ENCODE measurements around the gene NCAN.
"Not testable (repeated sequence)": the region's sequence is repeated elsewhere in the genome, so short reads cannot be mapped to it uniquely, and the experiment has no call there.

Gene NCAN

GRCh38 chr19:19193926-19194325 is 17.8 kb upstream of the NCAN start:
- no peak for DNase-seq

DNA sequence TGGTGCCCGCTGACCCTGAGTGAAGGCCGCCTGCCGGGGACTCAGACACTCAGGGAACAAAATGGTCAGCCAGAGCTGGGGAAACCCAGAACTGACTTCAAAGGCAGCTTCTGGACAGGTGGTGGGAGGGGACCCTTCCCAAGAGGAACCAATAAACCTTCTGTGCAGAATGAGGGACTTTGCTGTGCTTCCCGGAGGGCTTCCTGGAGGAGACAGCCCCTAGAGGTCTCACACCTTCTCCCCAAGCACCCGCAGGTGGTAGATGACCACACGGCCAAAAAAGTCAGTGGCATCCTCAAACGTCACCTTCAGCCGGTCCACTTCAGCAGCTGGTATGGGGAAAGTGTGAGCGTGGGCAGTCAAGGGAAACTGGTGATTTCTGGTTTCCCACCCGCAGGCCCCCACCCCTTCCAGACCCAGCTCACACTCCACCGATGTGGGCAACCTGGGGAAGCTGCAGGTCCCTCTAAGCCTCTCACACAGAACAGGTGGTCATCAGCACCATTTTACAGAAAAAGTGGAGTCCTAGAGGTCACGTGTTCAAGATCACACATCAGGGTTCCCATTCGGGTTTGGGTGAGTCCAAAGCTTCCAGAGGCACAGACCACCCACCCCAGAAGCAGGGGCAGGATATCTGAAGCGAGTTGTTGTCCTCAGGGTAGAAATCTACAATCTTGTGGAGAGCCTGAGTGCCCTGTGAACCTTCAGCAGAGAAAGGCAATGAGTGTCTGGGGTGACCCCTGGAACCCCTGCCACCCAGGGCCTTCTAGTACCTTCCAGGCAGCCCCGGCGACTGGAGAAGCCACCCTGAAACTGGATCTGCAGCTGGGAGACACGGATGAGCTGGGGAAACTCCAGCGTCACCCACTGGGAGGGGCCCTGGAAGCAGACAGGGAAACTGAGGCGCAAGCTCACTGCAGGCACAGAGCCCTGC is 9.8 kb upstream of the NCAN start:
- no peak for DNase-seq

DNA sequence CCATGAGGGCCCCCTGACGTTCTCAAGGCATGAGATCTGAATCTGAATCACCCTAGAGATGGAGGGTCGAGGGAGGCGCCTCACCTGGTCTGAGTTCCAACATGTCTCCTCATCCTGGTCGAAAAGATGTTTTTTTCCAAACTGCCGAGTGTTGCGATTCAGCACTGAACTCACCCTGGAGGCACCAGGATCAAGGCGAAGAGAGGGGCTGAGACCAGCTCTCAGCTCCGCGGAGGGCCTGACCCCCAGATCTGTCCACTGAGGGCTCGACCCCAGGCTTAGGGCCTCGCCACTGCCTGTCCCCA is 9.1 kb upstream of the NCAN start:
- no peak for DNase-seq

DNA sequence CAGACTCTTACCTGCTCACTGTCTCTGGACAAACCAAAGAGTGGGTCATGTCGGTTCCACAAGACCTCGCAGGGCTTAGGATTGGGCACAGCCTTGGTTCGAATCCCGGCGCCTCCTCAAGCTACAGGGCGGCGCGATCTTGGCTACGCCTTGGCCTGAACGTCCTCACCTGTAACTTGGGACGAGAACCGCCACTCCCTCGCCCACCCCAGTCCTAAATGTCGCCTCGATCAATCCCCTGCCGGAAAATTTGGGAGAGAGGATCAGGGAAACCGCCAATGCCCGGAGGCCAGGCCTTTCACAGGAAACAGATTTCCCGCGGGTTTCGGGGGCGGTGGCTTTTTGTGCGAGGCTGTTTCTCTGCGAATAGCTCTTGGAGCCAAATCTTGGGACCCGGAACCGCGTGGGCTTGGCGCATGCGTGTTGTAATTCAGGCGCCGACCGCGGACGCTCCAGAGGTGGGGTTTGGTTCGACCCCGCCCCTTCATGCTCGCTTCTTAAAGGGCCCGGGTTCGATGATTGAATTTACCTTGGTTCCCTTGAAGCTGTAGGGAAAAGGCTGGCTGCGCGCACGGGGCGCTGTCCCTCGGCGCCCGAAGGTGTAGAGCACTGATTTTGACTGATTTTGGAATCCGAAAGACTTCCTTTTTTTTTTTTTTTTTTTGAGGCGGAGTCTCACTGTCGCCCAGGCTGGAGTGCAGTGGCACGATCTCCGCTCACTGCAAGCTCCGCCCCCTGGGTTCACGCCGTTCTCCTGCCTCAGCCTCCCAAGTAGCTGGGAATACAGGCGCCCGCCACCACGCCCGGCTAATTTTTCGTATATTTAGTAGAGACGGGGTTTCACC is 8.5 kb upstream of the NCAN start, which contains the start of gene NR2C2AP:
NR2C2AP (minus strand) TSS at position 403 of the 845 bp plus-strand sequence; CDS start at position 49, 354 bp downstream.
- DNase-seq, result peak; percentile 90

GRCh38 chr19:19204181-19204580 is 7.6 kb upstream of the NCAN start:
- DNase-seq, result no peak

DNA sequence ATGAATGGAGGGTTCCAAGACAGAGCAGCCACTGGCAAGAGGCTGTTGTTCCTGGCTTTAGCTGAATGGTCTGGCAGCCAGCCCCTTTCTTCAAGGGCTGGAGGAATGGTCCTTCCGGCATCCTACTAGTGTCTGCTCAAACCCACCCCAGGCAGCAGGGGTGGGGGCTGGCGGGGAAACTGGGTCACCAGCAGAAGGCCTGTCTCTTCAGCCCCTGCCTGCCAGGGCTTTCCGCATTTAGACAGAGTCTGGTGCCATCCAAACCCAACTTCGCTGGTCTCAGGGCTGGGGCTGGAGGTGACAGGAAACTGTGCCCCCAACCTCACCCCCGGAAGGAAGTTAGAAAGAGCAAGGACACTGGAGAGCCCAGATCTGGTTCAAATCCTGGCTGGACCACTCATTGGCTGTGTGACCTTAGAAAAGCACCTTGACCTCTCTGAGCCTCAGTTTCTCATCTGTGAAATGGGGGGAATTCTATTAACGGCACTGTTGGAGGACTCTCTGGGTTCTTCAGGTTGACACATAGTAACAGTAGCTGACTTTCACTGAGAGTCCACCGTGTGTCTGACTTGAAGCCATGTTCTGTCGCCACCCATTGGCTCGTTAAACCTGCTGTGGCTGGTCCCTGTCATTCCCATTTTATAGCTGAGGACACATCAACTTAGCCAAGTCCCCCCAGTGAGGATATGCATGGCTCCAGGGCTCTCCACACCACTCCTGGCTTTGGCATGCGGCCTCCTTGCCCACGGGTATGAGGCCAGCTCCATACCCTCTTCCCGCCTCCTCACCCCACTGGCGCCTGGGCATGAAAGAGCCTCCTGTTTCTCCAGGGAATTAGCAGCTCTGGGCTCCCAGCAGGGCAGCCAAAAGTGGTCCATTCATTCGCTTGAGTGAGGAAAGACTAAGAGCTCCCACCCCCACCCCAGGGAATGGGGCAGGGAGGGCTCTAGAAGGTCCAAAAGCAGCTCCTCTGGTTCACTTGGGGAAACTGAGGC is 6.0 kb upstream of the NCAN start:
- DNase-seq, result no peak

DNA sequence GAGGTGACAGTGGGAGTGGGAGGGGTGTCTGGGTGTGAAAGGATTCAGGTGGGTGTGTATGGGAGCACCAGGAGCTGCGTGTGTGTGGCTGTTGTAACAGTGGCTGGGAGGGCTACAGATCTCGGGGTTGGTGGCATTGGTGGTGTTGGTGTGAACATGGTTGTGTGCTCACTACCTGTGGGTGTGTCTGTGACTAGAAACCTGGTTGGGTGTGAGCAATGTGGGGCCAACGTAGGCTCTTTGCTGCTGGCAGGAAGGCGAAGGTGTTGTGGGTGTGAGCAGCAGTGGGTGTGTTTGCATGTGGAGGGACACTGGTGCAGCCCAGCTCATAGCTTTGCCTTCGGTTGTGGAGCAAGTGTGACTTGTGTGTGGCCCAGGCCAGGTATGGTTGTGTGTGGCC is 4.8 kb upstream of the NCAN start:
- no peak for DNase-seq

DNA sequence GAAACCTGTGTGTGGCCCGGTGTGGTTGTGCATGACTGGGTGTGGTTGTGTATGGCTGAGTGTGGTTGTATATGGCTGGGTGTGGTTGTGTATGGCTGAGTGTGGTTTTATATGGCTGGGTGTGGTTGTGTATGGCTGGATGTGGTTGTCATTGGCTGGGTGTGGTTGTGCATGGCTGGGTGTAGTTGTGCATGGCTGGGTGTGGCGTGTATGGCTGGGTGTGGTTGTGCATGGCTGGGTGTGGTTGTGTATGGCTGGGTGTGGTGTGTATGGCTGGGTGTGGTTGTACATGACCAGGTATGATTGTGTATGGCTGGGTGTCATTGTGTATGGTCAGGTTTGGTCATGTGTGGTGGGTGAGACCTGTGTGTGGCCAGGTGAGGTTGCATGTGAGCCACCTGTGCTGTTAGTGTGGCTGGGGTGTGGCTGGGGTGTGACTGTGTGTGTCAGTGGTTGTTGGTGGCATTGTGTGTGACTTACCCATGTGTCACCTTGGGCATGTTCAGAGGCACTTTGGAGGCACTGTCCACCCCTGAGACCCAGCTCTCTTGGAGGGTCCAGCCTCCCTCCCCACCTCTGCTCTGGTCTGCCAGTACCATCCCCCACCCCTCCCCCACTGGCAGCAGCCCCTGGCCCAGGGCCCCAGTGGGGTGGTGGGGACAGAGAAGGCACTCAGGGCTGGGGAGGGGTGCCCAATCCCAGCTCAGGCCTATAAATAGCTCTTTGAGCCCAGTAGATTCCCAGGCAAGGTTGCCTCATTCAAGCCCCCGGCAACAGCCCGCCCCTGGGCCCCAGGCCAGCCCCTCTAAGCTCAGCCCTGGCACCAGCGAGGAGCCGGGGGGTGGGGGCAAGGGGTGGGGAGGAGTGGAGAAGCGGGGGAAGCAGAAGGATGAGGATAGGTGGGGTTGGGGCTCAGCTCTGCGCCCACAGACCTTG is 3.9 kb upstream of the NCAN start:
- no peak for DNase-seq

- no peak for DNase-seq
These were observed 2.4 kb upstream of the NCAN start for GRCh38 chr19:19209372-19209771.

- no peak for DNase-seq
These were observed 1.2 kb downstream of the NCAN start for GRCh38 chr19:19212916-19213315.

DNA sequence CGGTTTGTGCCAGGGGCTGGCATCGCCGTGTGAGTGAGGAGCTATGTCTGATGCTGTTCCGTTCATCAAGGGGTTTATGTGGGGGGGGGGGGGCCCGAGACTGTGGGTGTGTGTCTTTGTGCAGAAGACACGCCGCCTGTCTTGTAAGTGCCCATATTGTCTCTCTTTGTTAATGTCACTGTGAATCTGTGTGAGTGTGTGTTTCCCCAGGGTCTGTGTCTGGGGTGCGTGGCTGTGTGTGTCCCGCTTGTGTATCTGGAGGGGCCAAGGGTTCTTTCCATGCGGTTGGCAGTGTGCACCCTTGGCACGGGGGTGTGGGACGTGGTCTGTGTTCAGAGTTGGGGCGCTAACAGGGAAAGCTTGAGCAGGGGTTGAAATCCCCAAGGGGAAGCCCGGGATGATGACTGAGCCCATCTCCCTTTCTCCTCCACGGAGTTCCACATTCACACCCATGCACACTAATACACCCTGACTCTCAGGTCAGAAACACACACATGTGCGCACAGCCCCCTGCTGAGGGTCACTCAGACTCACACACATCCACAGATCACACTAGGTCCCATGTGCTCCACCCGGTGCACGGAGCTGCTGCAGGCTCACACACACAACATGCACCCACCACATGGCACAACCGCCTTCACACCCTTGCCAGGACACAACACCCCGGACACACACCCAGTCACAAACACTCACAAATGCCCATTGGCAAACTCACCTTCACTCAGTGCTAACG is 1.8 kb downstream of the NCAN start:
- no peak for DNase-seq

DNA sequence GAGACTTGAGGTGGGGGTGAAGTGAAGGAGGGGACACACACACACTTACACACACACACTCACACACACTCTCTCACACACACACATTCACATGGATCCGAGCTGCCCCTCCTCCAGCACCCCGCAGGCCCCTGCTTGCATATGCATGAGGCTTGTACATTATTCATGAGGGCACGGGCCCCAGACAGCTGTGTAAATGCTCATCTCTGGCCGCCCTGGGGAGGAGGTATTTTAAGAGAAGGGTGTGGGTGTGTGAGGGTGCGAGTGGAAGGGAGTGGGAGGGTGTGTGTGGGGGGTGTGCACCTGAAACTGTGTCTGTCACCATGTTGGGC is 2.4 kb downstream of the NCAN start:
- DNase-seq, result no peak

- peak; percentile 58 for DNase-seq
These were observed 3.1 kb downstream of the NCAN start for GRCh38 chr19:19214892-19215291.

GRCh38 chr19:19215792-19216191 is 4.0 kb downstream of the NCAN start:
- no peak for DNase-seq

DNA sequence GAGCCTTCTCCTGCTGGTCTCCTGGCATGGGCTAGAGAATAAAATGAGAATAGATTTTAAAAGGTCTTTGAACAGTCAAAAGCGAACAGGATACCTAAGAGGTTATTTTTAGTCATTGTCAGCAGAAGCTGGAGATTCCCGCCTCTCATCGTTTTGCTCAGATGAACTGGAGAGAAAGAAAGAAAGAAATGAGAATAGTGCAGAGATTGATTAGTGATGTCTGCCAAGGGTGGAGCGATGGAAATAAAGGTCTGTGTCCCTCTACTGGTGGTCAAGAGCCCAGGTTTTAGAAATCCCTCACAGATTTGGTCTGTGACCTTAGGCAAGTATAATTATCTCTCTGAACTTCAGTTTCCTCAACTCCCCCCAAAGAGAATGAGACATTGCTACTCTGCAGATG is 5.3 kb downstream of the NCAN start:
- peak; percentile 29 for DNase-seq

GRCh38 chr19:19218911-19219310 is 7.2 kb downstream of the NCAN start:
- DNase-seq, result no peak

DNA sequence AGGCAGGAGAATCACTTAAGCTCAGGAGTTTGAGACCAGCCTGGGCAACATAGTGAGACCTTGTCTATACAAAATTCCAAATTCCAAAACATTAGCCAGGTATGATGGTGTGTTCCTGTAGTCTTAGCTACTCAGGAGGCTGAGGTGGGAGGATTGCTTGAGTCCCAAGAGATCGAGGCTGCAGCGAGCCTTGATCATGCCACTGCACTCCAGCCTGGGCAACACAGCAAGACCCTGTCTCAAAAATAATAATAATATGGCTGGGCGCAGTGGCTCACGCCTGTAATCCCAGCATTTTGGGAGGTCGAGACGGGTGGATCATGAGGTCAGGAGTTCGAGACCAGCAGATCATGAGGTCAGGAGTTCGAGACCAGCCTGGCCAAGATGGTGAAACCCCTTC is 9.2 kb downstream of the NCAN start:
- not testable (repeated sequence) for DNase-seq

- no peak for DNase-seq
These were observed 11.3 kb downstream of the NCAN start for GRCh38 chr19:19223060-19223459.

DNA sequence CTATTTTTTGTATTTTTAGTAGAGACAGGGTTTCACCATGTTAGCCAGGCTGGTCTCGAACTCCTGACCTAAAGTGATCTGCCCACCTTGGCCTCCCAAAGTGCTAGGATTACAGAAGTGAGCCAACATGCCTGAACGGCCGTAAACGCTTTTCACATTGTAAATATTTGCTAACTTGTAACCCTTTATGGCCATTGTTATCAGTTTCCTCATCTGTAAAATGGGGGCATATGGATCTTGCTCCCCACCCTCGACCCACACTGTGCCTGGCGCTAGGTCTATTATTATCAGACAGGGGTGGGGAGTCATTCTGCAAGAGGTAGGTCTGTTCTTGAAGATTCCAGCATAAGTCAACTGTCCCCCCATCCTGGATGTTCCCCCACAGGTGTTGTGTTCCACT is 11.9 kb downstream of the NCAN start:
- no peak for DNase-seq

DNA sequence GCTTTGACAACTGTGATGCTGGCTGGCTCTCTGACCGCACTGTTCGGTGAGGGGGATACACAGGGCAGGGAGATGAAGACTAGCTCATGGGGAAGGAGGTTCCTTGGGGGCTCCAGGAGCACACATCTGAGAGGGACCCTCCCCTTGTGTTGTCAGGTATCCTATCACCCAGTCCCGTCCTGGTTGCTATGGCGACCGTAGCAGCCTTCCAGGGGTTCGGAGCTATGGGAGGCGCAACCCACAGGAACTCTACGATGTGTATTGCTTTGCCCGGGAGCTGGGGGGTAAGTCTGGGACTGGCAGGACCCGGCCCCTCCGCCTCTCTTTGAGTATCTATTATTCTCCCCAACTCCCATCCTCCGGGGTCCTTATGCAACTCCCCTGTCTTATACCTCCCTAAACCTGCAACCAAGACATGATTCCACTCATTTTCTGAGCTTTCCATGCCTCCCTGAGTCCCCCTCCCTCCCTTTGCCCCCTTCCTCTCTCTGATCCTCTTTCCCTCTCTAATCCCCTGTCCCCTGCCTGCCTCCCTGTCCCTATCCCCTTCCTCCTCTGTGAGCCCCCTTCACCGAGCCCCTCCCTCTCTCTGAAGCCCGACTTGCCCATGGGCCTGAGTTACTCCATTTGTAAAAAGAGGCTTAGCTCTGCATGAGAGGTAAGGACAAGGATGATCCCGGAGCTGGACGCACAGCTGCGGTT is 12.5 kb downstream of the NCAN start:
- DNase-seq, result no peak

All from fibroblast of skin of scalp (primary cell).